OCI-LY7 (cell line): Measurements from ENCODE around the gene SEC23A.

Experiments used
- CTCF ChIP-seq: fragments of 200-600 bp; sonication (generic); conservative IDR thresholded peaks from 2 replicates; pipeline ENCODE4 v1.5.1; 2014; ENCODE audit warnings: mild to moderate bottlenecking, antibody characterized with exemption, low read length, moderate library complexity, mixed read lengths
- EZH2phosphoT487 ChIP-seq: fragments of 200-600 bp; sonication (generic); IDR thresholded peaks from 2 replicates; pipeline ENCODE4 v1.6.1; 2018; ENCODE audit warnings: low read depth, borderline replicate concordance, mild to moderate bottlenecking, mixed run types, antibody characterized with exemption, low read length, moderate library complexity, mixed read lengths

GRCh38 chr14:39085933-39086332 is 17.1 kb downstream of the SEC23A start:
- TF ChIP-seq CTCF (no peak), EZH2phosphoT487 (no peak)
